ENCODE results near the gene SLC24A3.

GRCh38 chr20:19317237-19318069 lies 105.0 kb downstream of the SLC24A3 start:
- TF ChIP-seq, protein P1, sequence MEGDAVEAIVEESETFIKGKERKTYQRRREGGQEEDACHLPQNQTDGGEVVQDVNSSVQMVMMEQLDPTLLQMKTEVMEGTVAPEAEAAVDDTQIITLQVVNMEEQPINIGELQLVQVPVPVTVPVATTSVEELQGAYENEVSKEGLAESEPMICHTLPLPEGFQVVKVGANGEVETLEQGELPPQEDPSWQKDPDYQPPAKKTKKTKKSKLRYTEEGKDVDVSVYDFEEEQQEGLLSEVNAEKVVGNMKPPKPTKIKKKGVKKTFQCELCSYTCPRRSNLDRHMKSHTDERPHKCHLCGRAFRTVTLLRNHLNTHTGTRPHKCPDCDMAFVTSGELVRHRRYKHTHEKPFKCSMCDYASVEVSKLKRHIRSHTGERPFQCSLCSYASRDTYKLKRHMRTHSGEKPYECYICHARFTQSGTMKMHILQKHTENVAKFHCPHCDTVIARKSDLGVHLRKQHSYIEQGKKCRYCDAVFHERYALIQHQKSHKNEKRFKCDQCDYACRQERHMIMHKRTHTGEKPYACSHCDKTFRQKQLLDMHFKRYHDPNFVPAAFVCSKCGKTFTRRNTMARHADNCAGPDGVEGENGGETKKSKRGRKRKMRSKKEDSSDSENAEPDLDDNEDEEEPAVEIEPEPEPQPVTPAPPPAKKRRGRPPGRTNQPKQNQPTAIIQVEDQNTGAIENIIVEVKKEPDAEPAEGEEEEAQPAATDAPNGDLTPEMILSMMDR (IDR thresholded peaks at IDR 0.05; ENCODE audit: low read depth, low read length, poor library complexity, severe bottlenecking) = no peak
- no peak for TF ChIP-seq EZH2phosphoT487 (IDR thresholded peaks at IDR 0.05; ENCODE audit: borderline replicate concordance, low read length)

All from DOHH2 (cell line).